AG10803 (cell line): ENCODE measurements around the gene NPNT.

Experiments used
- DNase-seq: peaks from one replicate; pipeline ENCODE4 v3.0.0; 2010; ENCODE audit warnings: low read depth
- H3K4me3 ChIP-seq: 2 replicates; pipeline ENCODE4 v1.5.1; 2011; ENCODE audit warnings: mild to moderate bottlenecking, low read length, control low read depth
- TF ChIP-seq, protein P1 (sequence below): conservative IDR thresholded peaks from 2 replicates; pipeline ENCODE4 v1.5.1; 2011; ENCODE audit warnings: mild to moderate bottlenecking, low read length, control low read depth, inconsistent platforms

NPNT gene

DNA sequence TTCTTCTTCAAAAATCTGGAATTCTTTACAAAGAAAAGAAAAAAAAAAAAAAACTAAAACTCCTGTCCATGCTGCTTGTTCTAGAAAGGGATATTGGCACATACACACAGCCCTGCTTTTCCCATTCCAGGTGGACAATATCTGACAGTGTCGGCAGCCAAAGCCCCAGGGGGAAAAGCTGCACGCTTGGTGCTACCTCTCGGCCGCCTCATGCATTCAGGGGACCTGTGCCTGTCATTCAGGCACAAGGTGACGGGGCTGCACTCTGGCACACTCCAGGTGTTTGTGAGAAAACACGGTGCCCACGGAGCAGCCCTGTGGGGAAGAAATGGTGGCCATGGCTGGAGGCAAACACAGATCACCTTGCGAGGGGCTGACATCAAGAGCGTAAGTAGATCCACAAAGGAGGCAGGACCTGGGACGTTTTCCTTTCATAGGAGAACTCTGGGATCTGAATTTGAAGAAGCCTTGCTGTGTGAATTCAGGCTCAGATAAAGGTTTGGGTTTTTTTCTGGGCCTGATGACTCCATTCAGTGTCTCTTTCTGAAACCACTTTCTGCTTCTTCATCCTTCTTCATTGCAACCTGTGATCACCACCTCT lies 71.9 kb downstream of the NPNT start:
- DNase-seq: no peak
- no peak overlapping the region for H3K4me3 ChIP-seq
- TF ChIP-seq, protein P1, sequence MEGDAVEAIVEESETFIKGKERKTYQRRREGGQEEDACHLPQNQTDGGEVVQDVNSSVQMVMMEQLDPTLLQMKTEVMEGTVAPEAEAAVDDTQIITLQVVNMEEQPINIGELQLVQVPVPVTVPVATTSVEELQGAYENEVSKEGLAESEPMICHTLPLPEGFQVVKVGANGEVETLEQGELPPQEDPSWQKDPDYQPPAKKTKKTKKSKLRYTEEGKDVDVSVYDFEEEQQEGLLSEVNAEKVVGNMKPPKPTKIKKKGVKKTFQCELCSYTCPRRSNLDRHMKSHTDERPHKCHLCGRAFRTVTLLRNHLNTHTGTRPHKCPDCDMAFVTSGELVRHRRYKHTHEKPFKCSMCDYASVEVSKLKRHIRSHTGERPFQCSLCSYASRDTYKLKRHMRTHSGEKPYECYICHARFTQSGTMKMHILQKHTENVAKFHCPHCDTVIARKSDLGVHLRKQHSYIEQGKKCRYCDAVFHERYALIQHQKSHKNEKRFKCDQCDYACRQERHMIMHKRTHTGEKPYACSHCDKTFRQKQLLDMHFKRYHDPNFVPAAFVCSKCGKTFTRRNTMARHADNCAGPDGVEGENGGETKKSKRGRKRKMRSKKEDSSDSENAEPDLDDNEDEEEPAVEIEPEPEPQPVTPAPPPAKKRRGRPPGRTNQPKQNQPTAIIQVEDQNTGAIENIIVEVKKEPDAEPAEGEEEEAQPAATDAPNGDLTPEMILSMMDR: no peak

DNA sequence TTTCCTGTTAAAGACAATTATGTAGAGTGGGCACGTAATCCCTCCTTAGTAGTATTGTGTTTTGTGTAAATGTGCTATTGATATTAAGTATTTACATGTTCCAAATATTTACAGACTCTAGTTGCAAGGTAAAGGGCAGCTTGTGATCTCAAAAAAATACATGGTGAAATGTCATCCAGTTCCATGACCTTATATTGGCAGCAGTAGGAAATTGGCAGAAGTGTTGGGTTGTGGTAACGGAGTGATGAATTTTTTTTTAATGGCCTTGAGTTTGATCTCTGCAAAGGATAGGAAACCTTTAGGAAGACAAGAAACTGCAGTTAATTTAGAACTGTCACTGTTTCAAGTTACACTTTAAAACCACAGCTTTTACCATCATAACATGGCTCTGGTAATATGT lies 74.3 kb downstream of the NPNT start:
- no peak overlapping the region for H3K4me3 ChIP-seq
- TF ChIP-seq, protein P1: no peak
- DNase-seq: no peak

DNA sequence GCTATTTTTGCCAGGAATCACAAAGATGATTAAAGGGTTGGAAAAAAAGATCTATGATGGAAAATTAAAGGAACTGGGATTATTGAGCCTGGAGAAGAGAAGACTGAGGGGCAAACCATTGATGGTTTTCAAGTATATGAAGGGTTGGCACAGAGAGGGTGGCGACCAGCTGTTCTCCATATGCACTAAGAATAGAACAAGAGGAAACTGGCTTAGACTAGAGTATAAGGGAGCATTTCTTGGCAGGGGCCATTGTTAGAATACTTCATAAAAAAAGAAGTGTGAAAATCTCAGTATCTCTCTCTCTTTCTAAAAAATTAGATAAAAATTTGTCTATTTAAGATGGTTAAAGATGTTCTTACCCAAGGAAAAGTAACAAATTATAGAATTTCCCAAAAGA lies 75.1 kb downstream of the NPNT start:
- H3K4me3 ChIP-seq: no peak overlapping the region
- TF ChIP-seq, protein P1: no peak
- peak; percentile 29 for DNase-seq

DNA sequence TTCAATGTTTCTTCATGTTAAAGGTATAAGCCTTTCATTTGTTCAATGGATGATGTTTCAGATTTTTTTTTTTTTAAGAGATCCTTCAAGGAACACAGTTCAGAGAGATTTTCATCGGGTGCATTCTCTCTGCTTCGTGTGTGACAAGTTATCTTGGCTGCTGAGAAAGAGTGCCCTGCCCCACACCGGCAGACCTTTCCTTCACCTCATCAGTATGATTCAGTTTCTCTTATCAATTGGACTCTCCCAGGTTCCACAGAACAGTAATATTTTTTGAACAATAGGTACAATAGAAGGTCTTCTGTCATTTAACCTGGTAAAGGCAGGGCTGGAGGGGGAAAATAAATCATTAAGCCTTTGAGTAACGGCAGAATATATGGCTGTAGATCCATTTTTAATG lies 75.8 kb downstream of the NPNT start:
- TF ChIP-seq, protein P1: no peak
- no peak overlapping the region for H3K4me3 ChIP-seq

DNA sequence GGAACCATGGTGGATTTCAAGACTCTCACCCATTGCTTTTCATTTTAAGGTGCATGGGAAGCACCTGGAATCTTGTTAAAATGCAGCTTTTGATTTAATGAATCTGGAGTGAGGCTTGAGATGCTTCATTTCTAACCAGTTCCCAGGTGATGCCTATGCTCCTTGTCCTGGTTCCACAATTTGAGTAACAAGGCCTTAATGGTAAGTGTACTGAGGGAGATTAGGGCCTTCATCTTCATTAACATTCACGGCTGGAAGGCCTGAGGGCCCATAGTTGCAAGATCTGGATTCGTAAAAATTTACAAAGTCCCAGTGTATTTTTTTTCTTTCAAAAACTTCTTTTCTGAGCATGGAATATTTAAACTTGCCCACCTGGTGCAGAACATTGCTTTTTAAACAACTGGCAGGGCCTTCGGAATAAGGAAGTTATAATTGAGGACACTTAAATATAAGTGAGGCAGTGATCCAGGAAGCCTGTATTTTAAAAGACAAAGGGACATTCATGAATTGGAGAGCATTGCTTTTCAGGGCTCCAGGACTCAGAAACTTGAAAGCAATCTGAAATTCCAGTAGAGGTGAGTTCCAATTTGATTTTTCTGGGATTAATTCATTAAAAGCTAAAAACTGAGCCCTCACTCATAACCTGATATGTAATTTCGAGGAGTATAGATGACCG lies 77.8 kb downstream of the NPNT start:
- no peak overlapping the region for H3K4me3 ChIP-seq
- TF ChIP-seq, protein P1: no peak
- no peak for DNase-seq

More for the DNA sequence above, 75.8 kb downstream of the NPNT start:
- DNase-seq: no peak

DNA sequence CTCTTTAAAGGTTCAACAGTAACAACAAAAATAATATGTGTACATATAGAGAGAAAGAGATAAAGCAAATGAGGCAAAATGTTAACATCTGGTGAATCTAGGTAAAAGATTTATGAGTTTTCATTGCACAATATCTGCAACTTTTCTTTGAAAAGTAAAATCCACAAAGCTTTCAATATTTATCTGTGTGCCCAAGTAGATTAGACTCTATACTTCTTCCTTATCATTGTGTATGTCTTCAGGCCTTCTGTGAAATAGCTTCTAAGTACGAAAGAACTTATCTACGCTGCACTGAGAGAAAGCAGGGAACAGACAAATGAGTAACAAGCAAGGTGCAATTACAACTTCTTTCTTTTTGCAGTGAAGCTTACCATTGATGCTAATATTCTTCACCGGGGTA lies 81.6 kb downstream of the NPNT start:
- no peak overlapping the region for H3K4me3 ChIP-seq
- TF ChIP-seq, protein P1: no peak
- no peak for DNase-seq

DNA sequence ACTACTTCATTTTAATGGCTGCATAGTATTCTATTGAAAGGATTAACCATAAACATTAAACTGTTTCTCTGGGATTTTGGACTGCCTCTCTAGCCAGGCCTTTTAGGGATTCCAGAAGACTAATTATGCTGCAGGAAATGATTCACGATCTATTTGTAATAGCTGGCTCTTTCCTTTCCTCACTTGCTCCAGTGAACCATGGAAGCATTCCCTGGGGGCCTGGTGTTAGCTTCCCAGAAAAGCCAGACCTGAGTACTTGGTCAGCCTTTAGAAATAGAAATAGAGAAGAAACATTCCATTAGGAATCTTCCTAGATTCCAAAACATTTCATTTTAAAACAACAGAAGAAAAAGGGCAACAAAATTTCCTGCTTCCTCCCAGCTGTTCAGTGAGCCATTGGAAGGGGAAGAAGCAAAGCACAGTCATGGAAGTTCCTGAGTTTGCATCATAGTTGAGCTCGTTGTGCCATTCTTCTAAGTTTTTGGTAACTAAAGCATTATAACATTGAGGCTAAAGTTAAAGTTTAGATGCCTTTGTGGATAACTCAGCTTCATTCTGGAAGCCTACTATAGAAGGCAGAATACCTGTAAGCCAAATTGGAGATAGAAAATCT lies 83.5 kb downstream of the NPNT start:
- TF ChIP-seq, protein P1: no peak
- DNase-seq: peak; percentile 91

More for the DNA sequence above, 83.5 kb downstream of the NPNT start:
- H3K4me3 ChIP-seq: no peak overlapping the region
